Measurements from ENCODE around the gene RXFP2. TPM values are rescaled to one million over a fixed set of nuclear protein-coding genes. Genes with fewer than 3 reads are reported as not detected.

Gene RXFP2
- 0.16 TPM in 1 of 2 replicates, not detected in the other for total RNA-seq (2014; rRNA removed; shearing (Covaris generic))

GRCh38 chr13:31739226-31739625 is at the start of gene RXFP2:
Gene RXFP2, plus strand, starts transcription at chr13:31739526. Its CDS starts 87 bp downstream, at chr13:31739613.
- H3K4me3 ChIP-seq = no peak within 1 kb of the TSS
- no peaks in the 10 kb centered on the region for H3K4me1 ChIP-seq (replicated peaks)
- H3K36me3 ChIP-seq = no peaks in the 10 kb centered on the region
- no peaks in the 10 kb centered on the region for H3K9me3 ChIP-seq (replicated peaks)
- DNase-seq (ENCODE audit: low read depth in 1 of 2, low spot score in 2 of 2) = no peak
- no peaks in the 10 kb centered on the region for H3K27me3 ChIP-seq (replicated peaks)
- H3K27ac ChIP-seq = no peak within 1 kb of the TSS

GRCh38 chr13:31697290-31697689 is 42.0 kb upstream of the RXFP2 start:
- H3K9me3 ChIP-seq (replicated peaks) = no peaks in the 10 kb centered on the region
- H3K27me3 ChIP-seq (replicated peaks) = no peaks in the 10 kb centered on the region
- no peak for DNase-seq (ENCODE audit: low read depth in 1 of 2, low spot score in 2 of 2)
- no peaks in the 10 kb centered on the region for H3K36me3 ChIP-seq
- H3K4me1 ChIP-seq (replicated peaks) = no peaks in the 10 kb centered on the region
- H3K4me3 ChIP-seq = no peak overlapping the region
- no peak overlapping the region for H3K27ac ChIP-seq

GRCh38 chr13:31699650-31700049 is 39.7 kb upstream of the RXFP2 start:
- H3K9me3 ChIP-seq (replicated peaks) = no peaks in the 10 kb centered on the region
- H3K36me3 ChIP-seq = no peaks in the 10 kb centered on the region
- no peaks in the 10 kb centered on the region for H3K4me1 ChIP-seq (replicated peaks)
- no peak overlapping the region for H3K27ac ChIP-seq
- DNase-seq (ENCODE audit: low read depth in 1 of 2, low spot score in 2 of 2) = no peak
- H3K27me3 ChIP-seq (replicated peaks) = no peaks in the 10 kb centered on the region
- H3K4me3 ChIP-seq = no peak overlapping the region

- Histone ChIP-seq H3K4me3 (no peak overlapping the region), H3K36me3 (no peaks in the 10 kb centered on the region), H3K27ac (no peak overlapping the region), H3K9me3 (replicated peaks) (no peaks in the 10 kb centered on the region; the same call in 1 of the 2 replicates), H3K4me1 (replicated peaks) (no peaks in the 10 kb centered on the region), H3K27me3 (replicated peaks) (no peaks in the 10 kb centered on the region)
- DNase-seq (ENCODE audit: low read depth in 1 of 2, low spot score in 2 of 2) = no peak
Observed at GRCh38 chr13:31703780-31704179, 35.5 kb upstream of the RXFP2 start.

- Histone ChIP-seq H3K36me3 (no peaks in the 10 kb centered on the region), H3K9me3 (replicated peaks) (no peaks in the 10 kb centered on the region; the same call in 1 of the 2 replicates), H3K4me1 (replicated peaks) (no peaks in the 10 kb centered on the region), H3K27ac (no peak overlapping the region), H3K27me3 (replicated peaks) (no peaks in the 10 kb centered on the region), H3K4me3 (no peak overlapping the region)
- no peak for DNase-seq (ENCODE audit: low read depth in 1 of 2, low spot score in 2 of 2)
Observed at GRCh38 chr13:31706105-31706504, 33.2 kb upstream of the RXFP2 start.

- H3K9me3 ChIP-seq (replicated peaks) = no peaks in the 10 kb centered on the region
- no peaks in the 10 kb centered on the region for H3K36me3 ChIP-seq
- no peak overlapping the region for H3K27ac ChIP-seq
- H3K4me1 ChIP-seq (replicated peaks) = no peaks in the 10 kb centered on the region
- no peak overlapping the region for H3K4me3 ChIP-seq
- no peaks in the 10 kb centered on the region for H3K27me3 ChIP-seq (replicated peaks)
- no peak for DNase-seq (ENCODE audit: low read depth in 1 of 2, low spot score in 2 of 2)
Observed at GRCh38 chr13:31717583-31717982, 21.7 kb upstream of the RXFP2 start.

- Histone ChIP-seq H3K27ac (no peak overlapping the region), H3K4me3 (no peak overlapping the region), H3K36me3 (no peaks in the 10 kb centered on the region), H3K9me3 (replicated peaks) (no peaks in the 10 kb centered on the region), H3K4me1 (replicated peaks) (no peaks in the 10 kb centered on the region), H3K27me3 (replicated peaks) (no peaks in the 10 kb centered on the region)
- DNase-seq (ENCODE audit: low read depth in 1 of 2, low spot score in 2 of 2) = no peak
Observed at GRCh38 chr13:31719214-31719613, 20.1 kb upstream of the RXFP2 start.

- no peaks in the 10 kb centered on the region for H3K9me3 ChIP-seq (replicated peaks)
- H3K27me3 ChIP-seq (replicated peaks) = no peaks in the 10 kb centered on the region
- no peaks in the 10 kb centered on the region for H3K36me3 ChIP-seq
- H3K27ac ChIP-seq = no peak overlapping the region
- no peak overlapping the region for H3K4me3 ChIP-seq
- no peak for DNase-seq (ENCODE audit: low read depth in 1 of 2, low spot score in 2 of 2)
- peaks cover 3% of the 10 kb centered on the region; the same call in 1 of the 2 replicates for H3K4me1 ChIP-seq (replicated peaks)
Observed at GRCh38 chr13:31722673-31723072, 16.7 kb upstream of the RXFP2 start.

- peak; percentile 27 to 39 for DNase-seq (ENCODE audit: low read depth in 1 of 2, low spot score in 2 of 2)
- Histone ChIP-seq H3K4me3 (no peak overlapping the region), H3K27ac (no peak overlapping the region), H3K27me3 (replicated peaks) (no peaks in the 10 kb centered on the region), H3K36me3 (no peaks in the 10 kb centered on the region), H3K9me3 (replicated peaks) (no peaks in the 10 kb centered on the region), H3K4me1 (replicated peaks) (peaks cover 3% of the 10 kb centered on the region; the same call in 1 of the 2 replicates)
Observed at GRCh38 chr13:31725841-31726240, 13.5 kb upstream of the RXFP2 start.

- Histone ChIP-seq H3K4me3 (no peak overlapping the region), H3K9me3 (replicated peaks) (no peaks in the 10 kb centered on the region), H3K36me3 (no peaks in the 10 kb centered on the region), H3K4me1 (replicated peaks) (no peaks in the 10 kb centered on the region), H3K27ac (no peak overlapping the region), H3K27me3 (replicated peaks) (no peaks in the 10 kb centered on the region)
- DNase-seq (ENCODE audit: low read depth in 1 of 2, low spot score in 2 of 2) = no peak
Observed at GRCh38 chr13:31731921-31732320, 7.4 kb upstream of the RXFP2 start.

- no peak overlapping the region; the same call in 1 of the 2 replicates for H3K4me3 ChIP-seq
- DNase-seq (ENCODE audit: low read depth in 1 of 2, low spot score in 2 of 2) = no peak
- no peak overlapping the region for H3K27ac ChIP-seq
- no peaks in the 10 kb centered on the region for H3K4me1 ChIP-seq (replicated peaks)
- H3K9me3 ChIP-seq (replicated peaks) = no peaks in the 10 kb centered on the region
- no peaks in the 10 kb centered on the region for H3K36me3 ChIP-seq
- H3K27me3 ChIP-seq (replicated peaks) = no peaks in the 10 kb centered on the region
Observed at GRCh38 chr13:31733066-31733465, 6.3 kb upstream of the RXFP2 start.

- H3K4me3 ChIP-seq = no peak overlapping the region
- H3K9me3 ChIP-seq (replicated peaks) = no peaks in the 10 kb centered on the region
- DNase-seq (ENCODE audit: low read depth in 1 of 2, low spot score in 2 of 2) = no peak
- H3K27me3 ChIP-seq (replicated peaks) = no peaks in the 10 kb centered on the region
- no peaks in the 10 kb centered on the region for H3K4me1 ChIP-seq (replicated peaks)
- no peak overlapping the region for H3K27ac ChIP-seq
- H3K36me3 ChIP-seq = no peaks in the 10 kb centered on the region
Observed at GRCh38 chr13:31733647-31734046, 5.7 kb upstream of the RXFP2 start.

- peak; percentile 50 to 54 for DNase-seq (ENCODE audit: low read depth in 1 of 2, low spot score in 2 of 2)
- no peaks in the 10 kb centered on the region for H3K4me1 ChIP-seq (replicated peaks)
- no peaks in the 10 kb centered on the region for H3K36me3 ChIP-seq
- H3K27ac ChIP-seq = no peak overlapping the region
- H3K27me3 ChIP-seq (replicated peaks) = no peaks in the 10 kb centered on the region
- H3K9me3 ChIP-seq (replicated peaks) = no peaks in the 10 kb centered on the region
- no peak overlapping the region for H3K4me3 ChIP-seq
Observed at GRCh38 chr13:31742097-31742734, 2.9 kb downstream of the RXFP2 start.

- Histone ChIP-seq H3K27me3 (replicated peaks) (no peaks in the 10 kb centered on the region), H3K4me1 (replicated peaks) (peaks cover 24% of the 10 kb centered on the region), H3K27ac (no peak overlapping the region), H3K36me3 (no peaks in the 10 kb centered on the region), H3K9me3 (replicated peaks) (no peaks in the 10 kb centered on the region), H3K4me3 (no peak overlapping the region)
- no peak for DNase-seq (ENCODE audit: low read depth in 1 of 2, low spot score in 2 of 2)
Observed at GRCh38 chr13:31747291-31747690, 8.0 kb downstream of the RXFP2 start.

GRCh38 chr13:31747966-31748365 is 8.6 kb downstream of the RXFP2 start:
- H3K27me3 ChIP-seq (replicated peaks) = no peaks in the 10 kb centered on the region
- H3K4me1 ChIP-seq (replicated peaks) = peaks cover 24% of the 10 kb centered on the region
- no peaks in the 10 kb centered on the region for H3K9me3 ChIP-seq (replicated peaks)
- no peak overlapping the region for H3K4me3 ChIP-seq
- no peaks in the 10 kb centered on the region for H3K36me3 ChIP-seq
- no peak for DNase-seq (ENCODE audit: low read depth in 1 of 2, low spot score in 2 of 2)
- no peak overlapping the region for H3K27ac ChIP-seq

All from SJSA1 (cell line).